ENCODE results near the gene C11orf52.

C11orf52 gene

DNA sequence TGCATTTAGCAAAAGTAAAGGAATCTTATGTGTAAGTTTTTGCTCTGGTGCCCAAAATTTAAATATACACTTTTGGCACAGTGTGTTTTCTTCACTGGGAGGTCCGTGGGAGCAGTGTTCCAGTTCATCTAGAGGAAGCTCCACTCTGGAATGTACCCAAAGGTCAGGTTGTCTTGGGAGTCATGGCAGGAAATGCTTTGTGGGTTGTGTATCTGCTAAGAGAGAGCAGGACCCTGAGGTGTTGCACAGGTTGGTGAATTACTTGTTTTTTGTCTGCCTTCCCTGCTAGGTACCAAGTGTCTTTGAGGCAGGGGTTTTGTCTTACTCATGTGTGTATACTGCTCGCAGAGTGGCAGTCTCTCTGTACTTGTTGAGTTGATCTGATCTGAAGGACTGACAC, 55.7 kb downstream of the C11orf52 start:
- DNase-seq (ENCODE audit: low read depth in 1 of 2, low spot score in 1 of 2): no peak

DNA sequence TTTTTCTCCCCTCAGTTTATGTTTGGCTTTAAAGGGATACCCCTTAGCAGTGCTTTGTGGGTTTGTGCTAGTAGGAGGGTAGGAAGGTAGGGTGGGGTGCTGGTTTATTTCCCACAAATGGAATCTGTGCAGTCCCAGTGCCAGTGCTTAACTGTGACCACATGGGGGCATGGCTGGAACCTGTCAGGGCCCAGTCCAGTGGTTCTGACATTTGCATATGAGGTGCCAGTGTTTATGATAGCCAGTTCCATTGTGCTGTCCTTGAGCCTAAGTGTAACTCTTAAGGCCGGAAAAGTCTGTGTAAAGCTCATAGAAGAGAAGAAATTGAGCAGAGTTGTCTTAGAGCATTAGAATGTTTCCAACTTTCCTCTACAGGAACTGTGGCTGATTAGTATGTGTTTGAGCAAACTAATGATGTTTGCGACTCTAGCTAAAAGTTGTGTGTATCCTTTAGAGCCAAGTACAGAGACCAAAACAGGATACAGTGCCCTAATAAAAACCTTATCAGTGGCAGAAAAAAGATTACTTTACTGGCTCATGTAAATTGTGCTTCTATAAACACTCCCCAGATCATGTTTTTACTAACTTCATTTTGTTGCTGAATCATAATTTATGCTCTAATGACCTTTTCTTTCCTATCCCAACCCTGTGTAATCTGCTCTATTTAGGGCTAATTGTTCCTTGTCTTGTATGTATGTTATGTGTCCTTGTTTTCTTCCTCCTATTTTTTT, 56.5 kb downstream of the C11orf52 start:
- DNase-seq (ENCODE audit: low read depth in 1 of 2, low spot score in 1 of 2): no peak

DNA sequence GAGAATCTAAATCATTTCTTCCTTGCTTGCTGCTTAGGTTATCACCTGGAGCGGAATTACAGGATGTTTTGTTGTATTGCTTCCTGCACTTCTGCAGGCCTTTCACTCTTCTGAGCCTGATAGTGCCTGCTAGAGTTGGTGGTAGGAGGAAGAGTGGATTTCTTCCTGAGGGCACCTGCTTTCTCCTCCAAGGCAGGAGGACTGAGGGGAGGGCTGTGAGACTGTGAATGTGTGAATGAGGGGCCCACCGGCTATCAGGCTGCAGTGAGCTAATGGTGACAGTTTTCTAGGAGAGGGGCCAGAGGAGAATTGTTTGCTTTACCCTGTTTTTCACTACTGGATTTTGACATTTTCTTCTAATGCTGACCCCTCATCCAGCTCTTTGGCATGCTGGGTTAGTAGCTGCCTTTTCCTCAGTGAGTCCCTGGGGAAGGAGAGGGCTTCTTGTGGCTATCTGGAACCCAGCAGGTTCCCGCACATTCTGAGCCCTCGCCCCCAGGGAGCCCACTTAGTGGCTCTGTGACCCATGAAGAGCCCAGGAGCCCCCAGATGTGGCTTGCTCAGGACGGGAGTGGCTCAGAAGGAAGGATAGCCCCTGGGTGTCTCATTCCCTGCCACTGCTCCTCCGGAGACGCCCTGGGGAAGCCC, 57.5 kb downstream of the C11orf52 start:
- no peak for DNase-seq (ENCODE audit: low read depth in 1 of 2, low spot score in 1 of 2)

Data from activated T-helper 1 cell treated with anti-CD3 and anti-CD28 coated beads, Interleukin-2, amount 50 U/mL, for 16 hours (primary cell).